ENCODE data around the gene LSAMP. TPM values are rescaled to one million over a fixed set of nuclear protein-coding genes. Genes with fewer than 3 reads are reported as not detected.

The LSAMP gene
- polyA plus RNA-seq, 1 donor, result 7.6 TPM

DNA sequence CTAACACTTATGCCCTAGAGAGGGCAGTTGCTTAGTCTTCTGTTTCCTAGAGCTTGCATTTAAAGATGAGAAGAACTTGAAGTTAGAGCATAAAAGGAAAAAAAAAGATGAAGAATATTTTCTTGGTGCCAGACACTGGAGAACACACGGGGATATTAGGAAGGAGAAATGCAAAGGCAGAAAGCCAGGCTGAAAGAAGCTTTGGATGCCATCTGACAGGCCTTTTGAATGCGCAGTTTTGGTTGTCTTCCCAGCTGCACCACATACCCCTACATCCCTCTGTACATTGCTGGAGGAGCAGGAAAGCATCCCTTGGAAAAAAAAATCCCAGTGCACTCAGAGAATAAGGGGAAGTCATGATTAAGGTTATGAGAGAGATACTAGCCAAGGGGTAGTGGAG is 443.1 kb downstream of the LSAMP start:
- Histone ChIP-seq H3K9me3 (ENCODE audit: control insufficient read depth, low read depth, low read length) (no peaks in the 10 kb centered on the region), H3K4me1 (ENCODE audit: control insufficient read depth, insufficient read depth, low read length) (no peaks in the 10 kb centered on the region), H3K27ac (ENCODE audit: low read length) (no peak overlapping the region), H3K4me3 (ENCODE audit: low read length) (no peak overlapping the region), H3K36me3 (ENCODE audit: control insufficient read depth, insufficient read depth, low read length) (no peaks in the 10 kb centered on the region), H3K27me3 (ENCODE audit: control insufficient read depth, insufficient read depth, low read length) (no peaks in the 10 kb centered on the region)
- no peak for DNase-seq
- 63% methylated on average over 1 of the region's 2 CpGs for WGBS (ENCODE audit: insufficient coverage, low lambda C conversion rate)

DNA sequence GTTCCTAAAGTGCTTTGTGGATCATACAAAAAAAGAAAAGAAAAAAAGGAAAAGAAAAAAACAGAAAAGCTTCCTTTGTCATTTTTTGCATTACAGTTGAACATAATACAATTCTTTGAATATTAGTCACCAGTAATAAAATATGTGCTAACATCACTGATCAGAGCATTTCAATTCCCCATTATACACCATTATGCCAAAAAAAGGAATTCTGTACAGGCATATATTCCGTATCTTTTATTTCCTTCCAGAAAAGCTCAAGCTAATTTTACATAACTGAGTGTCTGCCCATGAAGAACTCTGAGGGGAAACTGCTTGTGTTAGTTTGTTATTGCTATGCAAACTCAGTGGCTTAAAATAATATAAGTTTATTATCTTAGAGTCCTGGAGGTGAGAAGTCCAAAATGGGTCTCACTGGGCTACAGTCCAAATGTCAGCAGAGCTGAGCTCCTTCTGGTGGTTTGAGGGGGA is 444.1 kb downstream of the LSAMP start:
- H3K27me3 ChIP-seq (ENCODE audit: control insufficient read depth, insufficient read depth, low read length), result no peaks in the 10 kb centered on the region
- DNase-seq, result no peak
- no peak overlapping the region for H3K4me3 ChIP-seq (ENCODE audit: low read length)
- H3K4me1 ChIP-seq (ENCODE audit: control insufficient read depth, insufficient read depth, low read length), result no peaks in the 10 kb centered on the region
- WGBS (ENCODE audit: insufficient coverage, low lambda C conversion rate), result 100% methylated on average over 1 of the region's 1 CpG
- H3K27ac ChIP-seq (ENCODE audit: low read length), result no peak overlapping the region
- no peaks in the 10 kb centered on the region for H3K36me3 ChIP-seq (ENCODE audit: control insufficient read depth, insufficient read depth, low read length)
- no peaks in the 10 kb centered on the region for H3K9me3 ChIP-seq (ENCODE audit: control insufficient read depth, low read depth, low read length)

DNA sequence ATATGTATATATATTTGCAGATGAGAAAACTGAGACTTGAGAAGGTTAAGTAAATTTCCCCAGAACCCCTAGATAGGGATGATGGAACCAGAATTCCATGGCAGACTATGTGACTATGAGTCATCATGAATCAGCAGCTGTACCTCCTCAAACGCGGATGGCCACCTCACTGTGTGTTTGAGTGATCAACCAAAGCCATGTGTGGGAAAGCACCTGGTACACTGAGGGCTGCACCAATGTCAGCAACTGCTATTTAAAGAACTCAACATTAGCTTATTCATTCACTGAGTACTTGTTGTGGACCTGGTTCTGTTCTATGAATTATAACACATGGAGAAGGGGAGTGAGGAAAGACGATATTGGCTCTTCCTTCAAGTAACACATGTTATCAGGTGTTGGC is 445.0 kb downstream of the LSAMP start:
- DNase-seq, result no peak

DNA sequence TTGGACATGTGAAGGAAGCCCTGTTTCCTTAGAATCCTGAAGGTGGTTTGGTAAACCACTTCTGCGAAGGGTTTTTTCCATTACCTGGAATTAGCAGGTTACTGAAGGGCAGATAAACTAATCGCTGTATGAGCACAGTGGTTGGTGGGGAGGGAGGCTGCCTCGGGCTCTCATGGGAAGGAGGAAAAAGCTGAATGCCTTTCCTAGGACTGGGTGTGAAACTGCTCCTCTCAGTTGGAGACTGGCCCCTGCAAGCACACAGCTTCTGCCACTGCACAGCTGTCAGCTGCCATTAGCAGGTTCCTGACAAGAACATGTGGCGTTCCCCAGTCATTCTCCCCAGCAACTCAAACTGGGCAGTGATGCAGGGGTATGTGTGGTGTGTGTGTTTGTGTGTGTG is 445.7 kb downstream of the LSAMP start:
- no peak for DNase-seq
- WGBS (ENCODE audit: insufficient coverage, low lambda C conversion rate), result 100% methylated on average over 1 of the region's 4 CpGs
- Histone ChIP-seq H3K27ac (ENCODE audit: low read length) (no peak overlapping the region), H3K4me1 (ENCODE audit: control insufficient read depth, insufficient read depth, low read length) (no peaks in the 10 kb centered on the region), H3K9me3 (ENCODE audit: control insufficient read depth, low read depth, low read length) (no peaks in the 10 kb centered on the region), H3K27me3 (ENCODE audit: control insufficient read depth, insufficient read depth, low read length) (no peaks in the 10 kb centered on the region), H3K4me3 (ENCODE audit: low read length) (no peak overlapping the region), H3K36me3 (ENCODE audit: control insufficient read depth, insufficient read depth, low read length) (no peaks in the 10 kb centered on the region)

More for the DNA sequence above, 445.0 kb downstream of the LSAMP start:
- Histone ChIP-seq H3K9me3 (ENCODE audit: control insufficient read depth, low read depth, low read length) (no peaks in the 10 kb centered on the region), H3K36me3 (ENCODE audit: control insufficient read depth, insufficient read depth, low read length) (no peaks in the 10 kb centered on the region), H3K27me3 (ENCODE audit: control insufficient read depth, insufficient read depth, low read length) (no peaks in the 10 kb centered on the region), H3K27ac (ENCODE audit: low read length) (no peak overlapping the region), H3K4me3 (ENCODE audit: low read length) (no peak overlapping the region), H3K4me1 (ENCODE audit: control insufficient read depth, insufficient read depth, low read length) (no peaks in the 10 kb centered on the region)
- 60% methylated on average over 1 of the region's 3 CpGs for WGBS (ENCODE audit: insufficient coverage, low lambda C conversion rate)

DNA sequence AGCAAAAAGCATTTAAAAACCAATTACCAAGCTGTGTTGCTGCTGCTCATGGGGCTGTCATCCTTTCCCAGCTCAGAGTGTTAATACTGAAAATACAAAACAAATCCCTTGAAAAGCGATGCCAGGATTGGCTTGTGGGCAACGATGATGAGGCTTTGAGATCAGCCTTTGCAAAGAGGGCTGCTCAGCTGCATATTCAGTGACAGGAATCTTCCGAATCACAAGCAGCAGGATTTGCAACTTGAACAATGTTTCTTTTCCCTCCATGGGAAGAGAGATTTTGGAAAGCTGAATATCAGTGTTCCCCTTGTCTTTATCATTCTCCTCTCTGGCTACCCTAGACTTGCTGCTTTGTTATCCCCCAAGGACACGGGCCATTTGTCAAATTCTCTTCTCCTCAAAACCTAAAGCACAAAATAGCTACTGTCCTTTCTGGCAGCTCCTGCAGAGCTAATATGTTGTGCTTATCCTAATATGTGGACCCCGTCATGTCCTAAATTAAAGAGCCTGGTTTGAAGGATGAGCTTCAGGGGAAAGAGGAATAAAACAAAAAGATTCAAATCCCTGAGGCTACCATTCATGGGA is 446.2 kb downstream of the LSAMP start:
- Histone ChIP-seq H3K27me3 (ENCODE audit: control insufficient read depth, insufficient read depth, low read length) (no peaks in the 10 kb centered on the region), H3K4me1 (ENCODE audit: control insufficient read depth, insufficient read depth, low read length) (no peaks in the 10 kb centered on the region), H3K27ac (ENCODE audit: low read length) (no peak overlapping the region), H3K9me3 (ENCODE audit: control insufficient read depth, low read depth, low read length) (no peaks in the 10 kb centered on the region), H3K4me3 (ENCODE audit: low read length) (no peak overlapping the region), H3K36me3 (ENCODE audit: control insufficient read depth, insufficient read depth, low read length) (no peaks in the 10 kb centered on the region)
- no peak for DNase-seq
- 86% methylated on average over 1 of the region's 5 CpGs for whole genome bisulfite sequencing (ENCODE audit: insufficient coverage, low lambda C conversion rate)

DNA sequence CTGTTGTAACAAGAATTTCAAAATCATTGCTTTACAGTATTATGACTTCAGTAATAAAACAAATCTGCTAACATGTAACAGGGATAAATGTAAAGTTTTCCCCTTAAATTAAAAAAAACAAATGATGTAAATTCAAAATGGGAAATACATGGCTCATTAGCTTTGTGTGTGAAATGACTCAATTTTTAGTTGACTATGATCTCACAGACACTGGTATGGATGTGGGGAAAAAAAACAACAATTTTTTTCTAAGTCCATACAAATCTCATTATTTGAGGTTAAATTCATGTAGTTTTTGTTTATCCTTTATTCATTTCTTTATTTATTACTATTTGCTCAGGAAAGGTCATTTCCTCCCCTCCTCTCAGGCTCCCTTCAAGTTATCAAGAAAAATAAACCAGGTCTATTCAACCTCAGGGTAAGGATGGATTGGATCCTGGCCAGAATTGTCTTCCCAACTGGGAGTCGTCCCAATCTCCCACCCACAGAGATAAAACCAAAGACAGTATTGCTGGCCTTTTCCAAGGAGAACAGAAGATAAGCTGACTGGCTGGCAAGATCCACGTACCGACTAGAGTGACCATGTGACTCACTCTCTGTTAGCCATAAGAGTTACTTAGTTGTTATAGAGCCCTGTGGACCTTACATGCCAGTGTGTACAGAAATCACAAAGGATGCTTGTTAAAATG is 448.7 kb downstream of the LSAMP start:
- WGBS (ENCODE audit: insufficient coverage, low lambda C conversion rate), result no CpG with 5 or more reads among the region's 3 CpGs
- no peak overlapping the region for H3K27ac ChIP-seq (ENCODE audit: low read length)
- DNase-seq, result no peak
- no peaks in the 10 kb centered on the region for H3K9me3 ChIP-seq (ENCODE audit: control insufficient read depth, low read depth, low read length)
- no peaks in the 10 kb centered on the region for H3K27me3 ChIP-seq (ENCODE audit: control insufficient read depth, insufficient read depth, low read length)
- no peaks in the 10 kb centered on the region for H3K4me1 ChIP-seq (ENCODE audit: control insufficient read depth, insufficient read depth, low read length)
- no peak overlapping the region for H3K4me3 ChIP-seq (ENCODE audit: low read length)
- H3K36me3 ChIP-seq (ENCODE audit: control insufficient read depth, insufficient read depth, low read length), result no peaks in the 10 kb centered on the region

DNA sequence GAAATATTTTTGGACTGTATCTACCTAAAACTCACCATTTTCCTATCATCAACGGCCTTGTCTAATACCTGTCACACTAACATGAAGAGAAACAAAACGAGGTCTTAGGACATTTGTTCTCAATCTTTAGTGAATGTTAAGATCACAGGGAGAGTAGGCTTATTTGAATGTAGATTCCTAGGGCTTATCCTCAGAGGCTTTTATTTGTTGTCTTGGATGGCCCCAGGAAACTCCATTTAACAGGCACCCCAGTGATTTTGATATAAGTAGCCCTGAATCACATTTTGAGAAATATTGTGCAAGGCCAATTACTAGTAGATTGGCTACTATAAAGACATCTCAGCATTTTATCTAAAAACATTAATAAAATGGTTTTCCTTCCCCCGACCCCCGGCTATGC is 454.6 kb downstream of the LSAMP start:
- H3K27ac ChIP-seq (ENCODE audit: low read length), result no peak overlapping the region
- H3K4me1 ChIP-seq (ENCODE audit: control insufficient read depth, insufficient read depth, low read length), result no peaks in the 10 kb centered on the region
- no peak overlapping the region for H3K4me3 ChIP-seq (ENCODE audit: low read length)
- H3K36me3 ChIP-seq (ENCODE audit: control insufficient read depth, insufficient read depth, low read length), result no peaks in the 10 kb centered on the region
- no peaks in the 10 kb centered on the region for H3K27me3 ChIP-seq (ENCODE audit: control insufficient read depth, insufficient read depth, low read length)
- 100% methylated on average over 2 of the region's 4 CpGs for WGBS (ENCODE audit: insufficient coverage, low lambda C conversion rate)
- no peaks in the 10 kb centered on the region for H3K9me3 ChIP-seq (ENCODE audit: control insufficient read depth, low read depth, low read length)
- DNase-seq, result no peak

DNA sequence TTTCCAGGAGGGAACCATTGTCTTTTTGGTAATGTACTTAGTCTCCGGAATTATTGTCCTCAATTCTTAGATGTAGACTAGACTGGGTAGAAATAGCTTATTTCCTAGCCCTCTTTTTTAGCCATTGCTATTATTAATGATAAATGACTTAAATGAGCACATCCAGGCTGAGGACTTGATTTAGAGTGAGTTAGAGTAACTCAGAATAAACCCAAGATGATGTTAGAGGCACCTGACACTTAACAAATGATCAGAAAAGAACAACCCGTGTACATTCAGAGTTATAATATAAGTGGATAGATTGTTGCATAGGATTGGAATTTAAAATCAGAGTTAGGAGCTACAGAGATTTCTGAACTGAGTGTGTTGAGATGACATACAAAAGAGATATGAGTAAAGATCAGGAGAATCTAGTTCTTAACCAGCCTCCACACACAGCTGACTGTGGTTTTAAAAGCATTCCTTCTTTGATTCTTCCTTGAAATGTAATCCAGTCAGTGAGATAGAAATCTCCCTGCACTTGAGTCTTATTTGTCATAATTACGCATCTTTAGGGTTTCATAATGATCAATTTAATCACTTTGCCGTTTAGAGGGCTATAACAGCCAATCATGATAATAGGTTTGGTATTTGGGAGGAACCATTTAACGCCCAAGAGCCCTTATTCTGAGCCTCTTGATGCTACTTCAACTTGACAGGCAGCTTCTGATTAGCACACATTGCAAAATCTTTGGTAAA is 455.4 kb downstream of the LSAMP start:
- DNase-seq, result no peak
- Histone ChIP-seq H3K4me3 (ENCODE audit: low read length) (no peak overlapping the region), H3K36me3 (ENCODE audit: control insufficient read depth, insufficient read depth, low read length) (no peaks in the 10 kb centered on the region), H3K9me3 (ENCODE audit: control insufficient read depth, low read depth, low read length) (no peaks in the 10 kb centered on the region), H3K27ac (ENCODE audit: low read length) (no peak overlapping the region), H3K4me1 (ENCODE audit: control insufficient read depth, insufficient read depth, low read length) (no peaks in the 10 kb centered on the region), H3K27me3 (ENCODE audit: control insufficient read depth, insufficient read depth, low read length) (no peaks in the 10 kb centered on the region)
- WGBS (ENCODE audit: insufficient coverage, low lambda C conversion rate), result 20% methylated on average over 1 of the region's 5 CpGs

DNA sequence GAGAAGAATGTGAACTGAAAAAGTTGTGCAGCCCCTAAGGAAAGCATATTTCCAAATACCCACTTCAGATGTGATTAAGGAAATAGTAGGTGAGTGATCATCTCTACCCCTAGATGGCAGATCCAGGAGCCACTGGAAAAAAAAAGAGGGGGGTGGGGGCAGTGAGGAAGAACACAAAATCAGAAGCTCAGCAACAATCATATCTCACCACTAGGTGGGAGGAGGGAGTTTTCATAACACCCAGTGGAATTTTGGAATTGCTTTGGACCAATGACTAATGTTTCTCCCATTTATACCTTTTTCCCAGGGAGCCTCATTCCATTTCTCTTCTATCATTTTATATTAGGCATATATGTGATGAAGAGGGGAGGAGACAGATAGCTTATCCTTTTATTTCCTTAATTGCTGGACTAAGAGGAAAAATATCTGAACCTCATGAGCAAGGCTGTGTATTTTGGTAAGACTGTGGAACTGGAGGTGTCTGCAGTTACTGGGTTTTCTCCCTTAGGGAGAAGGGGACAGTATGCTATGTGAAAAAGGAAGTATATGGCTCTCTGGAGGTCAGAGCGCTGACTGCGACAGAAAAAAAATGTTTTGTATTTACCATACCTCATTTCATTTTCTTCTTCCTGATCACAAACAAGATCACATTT is 458.6 kb downstream of the LSAMP start:
- Histone ChIP-seq H3K36me3 (ENCODE audit: control insufficient read depth, insufficient read depth, low read length) (no peaks in the 10 kb centered on the region), H3K9me3 (ENCODE audit: control insufficient read depth, low read depth, low read length) (no peaks in the 10 kb centered on the region), H3K4me1 (ENCODE audit: control insufficient read depth, insufficient read depth, low read length) (no peaks in the 10 kb centered on the region), H3K4me3 (ENCODE audit: low read length) (no peak overlapping the region), H3K27me3 (ENCODE audit: control insufficient read depth, insufficient read depth, low read length) (no peaks in the 10 kb centered on the region), H3K27ac (ENCODE audit: low read length) (no peak overlapping the region)
- DNase-seq, result no peak
- no CpG with 5 or more reads among the region's 2 CpGs for WGBS (ENCODE audit: insufficient coverage, low lambda C conversion rate)

DNA sequence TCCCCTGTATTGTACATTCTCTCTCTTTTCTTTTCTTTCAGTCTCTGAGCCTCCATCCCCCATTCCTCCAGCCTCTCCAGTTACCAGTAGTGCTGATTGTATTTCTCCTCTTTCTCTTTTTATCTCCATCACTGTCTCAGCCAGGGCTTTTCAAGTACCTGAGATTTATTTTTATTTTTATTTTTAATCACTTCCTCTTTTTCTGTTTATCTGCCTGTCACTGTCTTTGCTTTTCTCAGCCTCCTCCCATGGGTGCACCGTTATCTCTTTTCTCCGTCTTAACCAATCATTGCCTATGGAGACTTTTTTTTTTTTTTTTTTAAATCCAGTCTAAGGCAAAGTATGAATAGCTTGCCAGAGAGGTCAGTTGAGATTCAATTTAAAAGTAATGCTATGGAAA is 462.7 kb downstream of the LSAMP start:
- no peak for DNase-seq
- H3K27me3 ChIP-seq (ENCODE audit: control insufficient read depth, insufficient read depth, low read length), result no peaks in the 10 kb centered on the region
- no peaks in the 10 kb centered on the region for H3K4me1 ChIP-seq (ENCODE audit: control insufficient read depth, insufficient read depth, low read length)
- WGBS (ENCODE audit: insufficient coverage, low lambda C conversion rate), result 95% methylated on average over 2 of the region's 2 CpGs
- no peak overlapping the region for H3K4me3 ChIP-seq (ENCODE audit: low read length)
- no peaks in the 10 kb centered on the region for H3K36me3 ChIP-seq (ENCODE audit: control insufficient read depth, insufficient read depth, low read length)
- H3K9me3 ChIP-seq (ENCODE audit: control insufficient read depth, low read depth, low read length), result no peaks in the 10 kb centered on the region
- no peak overlapping the region for H3K27ac ChIP-seq (ENCODE audit: low read length)
